Psoas muscle (tissue), 8 donors: Measurements from ENCODE around the gene CTNNBIP1. TPM values are rescaled to one million over a fixed set of nuclear protein-coding genes. Genes with fewer than 3 reads are reported as not detected.

ENCODE experiments used
- ATAC-seq, 4 donors: fragments of 200-7000 bp; cut with Tn5 transposase; one replicate each; pipeline ENCODE4 v1.9.1; 2020; ENCODE audit warnings: moderate library complexity in 3 of 4, mild to moderate bottlenecking in 2 of 4
- DNase-seq, 2 donors: peaks; one replicate each; pipeline ENCODE4 v3.0.0-alpha.2; 2020
- H3K27ac ChIP-seq: fragments of 200-600 bp; one replicate; pipeline ENCODE4 v1.8.0; 2022
- H3K27me3 ChIP-seq, 3 donors: fragments of 200-600 bp in 1 of 3; one replicate each; pipeline versions ENCODE4 v1.6.1 to v1.8.0; 2013 to 2022; ENCODE audit warnings: low read length in 2 of 3, mild to moderate bottlenecking in 2 of 3, moderate library complexity in 1 of 3; ENCODE audit not compliant: insufficient read depth in 3 of 3
- H3K36me3 ChIP-seq, 2 donors: fragments of 200-600 bp in 1 of 2; one replicate each; pipeline versions ENCODE4 v1.6.1 to v1.8.0; 2013 to 2022; ENCODE audit warnings: low read depth in 1 of 2, mild to moderate bottlenecking in 1 of 2, moderate library complexity in 1 of 2; ENCODE audit not compliant: insufficient read depth in 1 of 2
- H3K4me1 ChIP-seq: fragments of 200-600 bp; one replicate; pipeline ENCODE4 v1.8.0; 2022
- H3K4me3 ChIP-seq: fragments of 200-600 bp; one replicate; pipeline ENCODE4 v1.8.0; 2022; ENCODE audit warnings: mild to moderate bottlenecking
- H3K9me3 ChIP-seq: fragments of 200-600 bp; one replicate; pipeline ENCODE4 v1.8.0; 2022
- CTCF ChIP-seq: fragments of 200-600 bp; IDR thresholded peaks from one replicate; pipeline ENCODE4 v1.8.0; 2022; ENCODE audit warnings: antibody characterized with exemption
- WGBS, 3 donors: extraction: QIAGEN DNeasy Blood & Tissue Kit; methylation state at CpG; one replicate each; pipeline versions ENCODE4 v1.1.6 to v1.1.7; 2013; 5-methylcytosine and 5-hydroxymethylcytosine counted together
- intact Hi-C, 2 donors: fragments of 100-400 bp; cut with DNase I; formaldehyde crosslinking; loops; one replicate each; pipeline versions ENCODE4 v1.11.0 to v1.14.2; 2022
- polyA plus RNA-seq, 3 donors: library from polyadenylated mRNA; stranded (reverse); fragments of 200-250 nt; gene quantifications; one replicate each; pipeline ENCODE4 v1.2.3, GENCODE V29; 2013
- total RNA-seq, 4 donors: library from RNA; stranded (reverse); fragmentation: NEBNext Ultra II Directional in 2 of 4; extraction: Animal tissue kit (Norgen Biotek cat#: 25700) in 2 of 4; gene quantifications; one replicate each; pipeline versions ENCODE4 v1.2.1 to v1.2.4, GENCODE V29; 2021 to 2023
- donor health status: healthy with polysubstance abuse.
- donor health status: DM: no; HTN: no; CAD: no; lungs with moderate emphysema.
- donor health status: Bipolar disorder and iron deficiency.
- donor health status: healthy.
- donor health status: DM: yes; HTN: yes; CAD: no.
- donor health status: DM: no; HTN: no; CAD: no.
- donor health status: DM: no; HTN: no; CAD: no.
- donor health status: DM: yes; HTN: yes; CAD: no.

CTNNBIP1 gene
- total and polyA plus RNA-seq, 7 donors, result 5.9 to 18.5 (median 12.7) TPM

GRCh38 chr1:9903801-9904527, 6.1 kb downstream of the CTNNBIP1 start:
- intact Hi-C loops, result no loop called here
- Histone ChIP-seq H3K36me3 (no peaks in the 10 kb centered on the region), H3K27me3 (no peaks in the 10 kb centered on the region), H3K27ac (no peak overlapping the region), H3K4me1 (peaks cover 25% of the 10 kb centered on the region), H3K4me3 (no peak overlapping the region), H3K9me3 (no peaks in the 10 kb centered on the region)
- ATAC-seq, result no peak
- WGBS, 3 donors, result 83 to 92% (median 89%) methylated on average over 9 of the region's 9 CpGs
- no peak for TF ChIP-seq CTCF
- no peak for DNase-seq

DNA sequence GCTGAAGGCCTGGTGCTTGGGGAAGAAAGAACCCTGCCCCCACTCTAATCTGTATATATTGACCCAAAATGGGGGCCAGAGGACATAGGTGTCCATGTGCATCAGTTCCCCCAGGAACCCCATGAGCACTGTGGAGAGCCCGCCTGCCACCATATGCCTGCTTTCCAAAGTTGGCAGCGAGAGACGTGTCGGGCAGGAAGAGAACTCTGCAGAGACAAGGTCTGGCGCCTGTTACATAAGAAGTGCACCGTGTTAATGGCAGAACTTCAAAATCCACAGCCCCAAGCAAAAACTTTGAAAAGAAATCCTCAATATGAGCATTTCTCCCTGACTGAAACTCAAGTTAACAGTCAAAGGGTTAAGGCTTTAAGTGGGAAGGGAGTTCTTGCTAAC, 8.0 kb downstream of the CTNNBIP1 start:
- DNase-seq, result no peak
- no peaks in the 10 kb centered on the region for H3K27me3 ChIP-seq
- no peak for TF ChIP-seq CTCF
- peak overlapping the region; percentile 61 for H3K27ac ChIP-seq
- intact Hi-C loops, result no loop called here
- peaks cover 26% of the 10 kb centered on the region for H3K4me1 ChIP-seq
- no peaks in the 10 kb centered on the region for H3K36me3 ChIP-seq
- ATAC-seq, result peak in 1 of 4 donors; percentile 5
- 32 to 54% (median 47%) methylated on average over 6 of the region's 6 CpGs for WGBS, 3 donors
- H3K4me3 ChIP-seq, result no peak overlapping the region
- no peaks in the 10 kb centered on the region for H3K9me3 ChIP-seq

GRCh38 chr1:9901148-9902059, 8.7 kb downstream of the CTNNBIP1 start:
- DNase-seq, result no peak
- peak overlapping the region; percentile 61 for H3K27ac ChIP-seq

More at GRCh38 chr1:9901148-9902059, 8.7 kb downstream of the CTNNBIP1 start:
- H3K27me3 ChIP-seq, result no peaks in the 10 kb centered on the region
- no peak overlapping the region for H3K4me3 ChIP-seq
- no peaks in the 10 kb centered on the region for H3K9me3 ChIP-seq
- intact Hi-C loops, result no loop called here
- peak; percentile 40 to 81 (median 64) for ATAC-seq
- TF ChIP-seq CTCF, result no peak
- 30 to 67% (median 44%) methylated on average over 9 of the region's 9 CpGs for WGBS, 3 donors
- H3K36me3 ChIP-seq, result no peaks in the 10 kb centered on the region
- peaks cover 26% of the 10 kb centered on the region for H3K4me1 ChIP-seq
